HG03342 (cell line): ENCODE results near the gene VPS37C.
"Not testable (repeated sequence)": the region's sequence is repeated elsewhere in the genome, so short reads cannot be mapped to it uniquely, and the experiment has no call there.

ENCODE experiments used
- ATAC-seq: cut with Tn5 transposase; IDR thresholded peaks from one replicate; pipeline ENCODE4 v1.9.1; 2021; ENCODE audit warnings: mild to moderate bottlenecking, moderate library complexity; ENCODE audit not compliant: unreplicated experiment

VPS37C gene

DNA sequence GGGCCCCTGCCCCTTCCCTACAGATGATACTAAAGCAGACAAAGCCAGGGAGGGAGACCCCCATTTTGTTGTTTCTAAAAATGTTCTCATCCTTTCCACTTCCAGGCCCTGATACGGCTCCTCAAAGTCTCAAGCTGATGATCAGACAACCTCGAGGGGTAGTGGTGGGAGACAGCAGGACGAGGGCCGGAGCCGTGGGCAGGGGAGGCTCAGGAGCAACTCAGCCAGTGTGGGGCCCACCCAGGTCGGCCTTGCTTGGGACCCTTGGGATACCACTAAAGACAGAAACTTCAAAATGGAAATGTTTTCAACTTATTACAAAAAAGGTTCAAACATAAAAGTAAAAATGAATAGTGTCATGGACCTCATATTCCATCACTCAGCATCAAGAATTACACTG is 15.2 kb upstream of the VPS37C start:
- no peak for ATAC-seq

DNA sequence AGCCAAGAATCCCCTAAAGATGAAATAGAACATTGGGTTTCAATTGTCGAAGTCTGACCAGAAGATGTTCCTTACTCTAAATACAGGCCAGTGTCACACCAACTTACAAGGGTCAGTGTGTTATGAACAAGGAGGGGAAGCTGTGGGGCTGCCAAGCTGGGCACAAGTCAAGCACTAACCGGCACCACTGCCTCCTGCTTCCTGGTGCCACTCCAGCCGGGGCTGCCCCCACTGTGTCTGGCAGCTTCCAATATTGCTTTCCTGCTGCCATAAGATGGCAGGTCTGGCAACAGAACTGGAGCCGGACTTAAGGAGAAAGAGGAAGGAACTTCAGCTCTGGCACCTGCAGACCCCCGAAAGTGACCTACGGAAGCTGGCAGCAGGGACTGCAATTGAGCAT is 13.7 kb upstream of the VPS37C start:
- no peak for ATAC-seq

DNA sequence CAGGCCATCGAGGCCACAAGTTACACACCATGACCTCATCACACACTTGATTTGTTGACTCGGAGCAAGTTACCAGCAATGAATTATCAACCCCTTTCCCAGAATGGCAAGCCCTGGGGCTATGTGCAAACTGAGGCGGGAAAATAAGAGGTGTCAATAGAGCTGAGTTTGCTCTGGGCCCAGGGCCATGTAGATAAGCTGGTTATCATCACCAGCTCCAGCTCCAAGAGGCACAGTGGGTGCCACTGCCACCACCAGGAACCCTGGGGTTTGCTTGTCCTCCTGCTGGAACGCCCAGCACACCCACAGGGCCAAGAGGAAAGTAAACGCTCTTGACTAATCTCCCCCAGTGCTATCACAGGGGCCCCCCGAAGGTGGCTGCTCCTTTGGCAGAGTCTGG is 13.0 kb upstream of the VPS37C start:
- ATAC-seq, result no peak

DNA sequence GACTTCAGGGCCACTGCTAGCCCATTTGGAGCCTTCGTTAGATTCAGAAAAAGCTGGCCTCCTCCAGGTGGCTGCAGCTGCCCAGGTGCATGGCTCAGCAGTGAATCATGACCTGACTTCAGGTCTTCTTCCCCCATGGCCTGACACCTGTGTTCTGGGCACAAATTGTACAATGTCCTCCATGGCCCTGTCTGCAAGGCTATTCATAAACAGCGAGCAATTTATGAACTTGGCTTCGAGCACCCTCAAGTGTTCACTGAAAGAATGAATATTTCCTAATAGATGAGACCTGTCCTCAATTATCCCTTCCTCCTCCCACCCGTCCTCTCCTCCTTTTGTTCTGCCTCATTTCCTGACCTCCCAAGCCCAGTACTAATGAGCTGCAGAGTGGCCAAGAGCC is 12.2 kb upstream of the VPS37C start:
- ATAC-seq, result no peak

DNA sequence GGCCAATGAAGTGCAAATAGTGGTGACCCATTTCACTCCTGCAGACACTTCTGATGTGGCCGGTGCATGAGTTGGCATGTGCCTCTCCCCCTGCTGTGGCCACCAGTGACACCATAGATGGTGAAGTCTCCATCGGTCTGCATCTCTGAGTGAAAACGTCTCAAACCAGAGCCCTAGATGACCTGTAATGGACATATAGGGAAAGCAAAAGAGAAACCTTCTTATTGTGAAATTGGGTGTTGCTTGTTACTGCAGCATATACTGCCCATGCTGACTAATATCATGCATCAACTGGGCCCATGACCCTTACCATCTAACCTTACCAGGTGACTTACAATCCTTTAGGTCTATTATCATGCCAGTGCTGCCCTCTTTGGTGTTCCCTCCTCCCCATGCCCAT is 11.7 kb upstream of the VPS37C start:
- ATAC-seq, result no peak

DNA sequence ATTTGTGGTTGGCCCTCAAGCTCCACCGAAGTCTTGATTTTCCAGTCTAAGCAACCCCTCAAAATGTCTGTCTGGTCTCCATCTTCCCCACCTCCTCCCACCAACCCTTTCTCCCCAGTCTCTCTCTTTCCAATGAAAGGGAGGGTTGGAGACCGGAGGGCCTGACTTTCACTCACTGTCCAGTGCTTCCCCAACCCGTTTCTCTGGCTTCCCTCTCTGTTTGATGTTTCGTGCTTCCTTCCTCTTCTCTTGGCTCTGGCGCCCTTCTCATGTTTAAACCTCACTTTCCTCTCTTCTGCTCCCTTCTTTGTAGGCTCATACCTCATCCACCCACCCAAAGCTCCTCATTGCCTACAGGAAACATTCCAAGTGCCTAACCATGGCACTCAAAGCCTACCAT is 11.1 kb upstream of the VPS37C start:
- ATAC-seq, result no peak

DNA sequence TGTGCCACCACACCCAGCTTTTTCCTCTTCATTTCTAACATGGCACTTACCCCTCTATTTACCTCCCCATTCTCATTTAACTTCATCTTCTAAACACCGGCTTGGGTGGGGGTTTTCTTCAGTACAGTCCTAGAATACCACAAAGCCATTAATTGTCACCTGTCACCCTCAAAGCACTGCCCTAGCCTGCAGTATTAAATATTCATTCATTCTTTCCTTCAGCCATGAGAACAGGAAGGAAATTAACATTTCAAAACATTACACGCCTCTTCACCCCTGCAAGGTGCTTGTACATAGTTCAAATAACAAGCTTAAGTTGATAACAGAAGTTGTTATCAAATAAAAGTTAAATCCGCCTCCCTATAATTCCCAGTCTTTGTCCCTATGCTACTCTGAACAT is 10.7 kb upstream of the VPS37C start:
- no peak for ATAC-seq

DNA sequence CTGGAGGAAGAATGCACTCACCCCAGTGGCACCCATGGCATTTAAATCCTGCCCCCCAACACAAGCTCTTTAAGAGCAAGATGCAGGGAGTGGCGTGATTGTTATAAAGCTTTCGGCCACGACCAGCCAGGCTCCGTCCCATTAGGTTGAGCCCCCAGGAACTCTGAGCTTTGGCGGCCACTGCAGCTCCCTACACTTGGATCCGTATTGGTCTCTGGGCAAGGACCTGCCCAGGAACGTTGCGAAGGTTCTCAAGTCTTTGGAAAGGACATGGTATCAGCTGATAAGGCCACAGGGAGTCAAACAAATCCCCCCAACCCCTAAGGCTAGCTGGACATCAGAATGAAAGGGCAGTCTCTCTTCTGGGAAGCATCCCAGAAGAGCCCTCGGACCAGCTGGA is 9.3 kb upstream of the VPS37C start:
- ATAC-seq, result no peak

DNA sequence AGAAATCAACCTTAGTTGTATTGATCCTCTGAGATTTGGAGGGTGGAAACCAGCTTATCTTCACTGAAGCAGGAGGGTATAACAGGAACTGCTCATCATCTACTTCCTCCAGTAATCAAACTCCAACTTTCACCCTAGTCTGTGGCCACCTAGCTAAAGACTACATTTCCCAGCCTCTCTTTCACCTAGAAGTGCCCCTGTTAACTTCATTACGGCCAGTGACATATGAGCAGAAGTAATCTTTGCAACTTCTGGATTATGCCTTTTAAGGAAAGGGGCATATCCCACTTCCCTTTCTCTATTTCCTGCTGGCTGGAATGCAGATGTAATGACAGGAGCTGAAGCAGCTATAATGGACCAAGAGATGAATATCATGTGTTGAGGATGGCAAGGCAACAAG is 7.6 kb upstream of the VPS37C start:
- ATAC-seq, result no peak

DNA sequence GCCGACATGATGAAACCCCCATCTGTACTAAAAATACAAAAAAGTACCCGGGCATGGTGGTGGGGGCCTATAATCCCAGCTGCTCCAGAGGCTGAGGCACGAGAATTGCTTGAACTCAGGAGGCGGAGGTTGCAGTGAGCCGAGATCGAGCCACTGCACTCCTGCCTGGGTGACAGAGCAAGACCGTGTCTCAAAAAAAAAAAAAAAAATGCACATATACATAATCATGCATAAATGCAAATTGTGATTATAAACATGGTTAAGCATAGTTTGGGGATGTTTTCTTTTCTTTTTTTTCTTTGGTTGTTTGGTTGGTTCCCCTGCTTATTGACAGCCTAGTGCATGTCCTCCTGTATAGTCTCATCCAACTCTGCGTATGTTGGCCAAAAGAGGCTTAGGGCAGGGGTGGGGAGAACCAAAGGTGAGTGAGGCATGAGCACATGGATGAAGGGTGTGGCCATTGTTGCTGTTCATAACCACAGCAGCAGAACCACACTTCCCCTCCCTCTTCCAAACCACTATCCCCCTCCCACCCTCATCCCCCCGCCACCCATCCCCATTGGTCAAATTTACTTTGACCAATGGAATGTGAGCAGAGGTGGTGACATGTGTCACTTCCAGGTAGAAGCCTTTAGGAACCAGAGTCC is 6.9 kb upstream of the VPS37C start:
- no peak for ATAC-seq

DNA sequence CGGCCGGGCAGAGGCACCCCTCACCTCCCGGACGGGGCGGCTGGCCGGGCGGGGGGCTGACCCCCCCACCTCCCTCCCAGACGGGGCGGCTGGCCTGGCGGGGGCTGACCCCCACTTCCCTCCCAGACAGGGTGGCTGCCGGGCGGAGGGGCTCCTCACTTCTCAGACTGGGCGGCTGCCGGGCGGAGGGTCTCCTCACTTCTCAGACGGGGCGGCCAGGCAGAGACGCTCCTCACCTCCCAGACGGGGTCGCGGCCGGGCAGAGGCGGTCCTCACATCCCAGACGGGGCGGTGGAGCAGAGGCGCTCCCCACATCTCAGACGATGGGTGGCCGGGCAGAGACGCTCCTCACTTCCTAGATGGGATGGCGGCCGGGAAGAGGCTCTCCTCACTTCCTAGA is 5.1 kb upstream of the VPS37C start:
- not testable (repeated sequence) for ATAC-seq

DNA sequence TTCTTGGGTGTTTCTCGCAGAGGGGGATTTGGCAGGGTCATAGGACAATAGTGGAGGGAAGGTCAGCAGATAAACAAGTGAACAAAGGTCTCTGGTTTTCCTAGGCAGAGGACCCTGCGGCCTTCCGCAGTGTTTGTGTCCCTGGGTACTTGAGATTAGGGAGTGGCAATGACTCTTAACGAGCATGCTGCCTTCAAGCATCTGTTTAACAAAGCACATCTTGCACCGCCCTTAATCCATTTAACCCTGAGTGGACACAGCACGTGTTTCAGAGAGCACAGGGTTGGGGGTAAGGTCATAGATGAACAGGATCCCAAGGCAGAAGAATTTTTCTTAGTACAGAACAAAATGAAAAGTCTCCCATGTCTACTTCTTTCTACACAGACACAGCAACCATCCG is 4.6 kb upstream of the VPS37C start:
- not testable (repeated sequence) for ATAC-seq

DNA sequence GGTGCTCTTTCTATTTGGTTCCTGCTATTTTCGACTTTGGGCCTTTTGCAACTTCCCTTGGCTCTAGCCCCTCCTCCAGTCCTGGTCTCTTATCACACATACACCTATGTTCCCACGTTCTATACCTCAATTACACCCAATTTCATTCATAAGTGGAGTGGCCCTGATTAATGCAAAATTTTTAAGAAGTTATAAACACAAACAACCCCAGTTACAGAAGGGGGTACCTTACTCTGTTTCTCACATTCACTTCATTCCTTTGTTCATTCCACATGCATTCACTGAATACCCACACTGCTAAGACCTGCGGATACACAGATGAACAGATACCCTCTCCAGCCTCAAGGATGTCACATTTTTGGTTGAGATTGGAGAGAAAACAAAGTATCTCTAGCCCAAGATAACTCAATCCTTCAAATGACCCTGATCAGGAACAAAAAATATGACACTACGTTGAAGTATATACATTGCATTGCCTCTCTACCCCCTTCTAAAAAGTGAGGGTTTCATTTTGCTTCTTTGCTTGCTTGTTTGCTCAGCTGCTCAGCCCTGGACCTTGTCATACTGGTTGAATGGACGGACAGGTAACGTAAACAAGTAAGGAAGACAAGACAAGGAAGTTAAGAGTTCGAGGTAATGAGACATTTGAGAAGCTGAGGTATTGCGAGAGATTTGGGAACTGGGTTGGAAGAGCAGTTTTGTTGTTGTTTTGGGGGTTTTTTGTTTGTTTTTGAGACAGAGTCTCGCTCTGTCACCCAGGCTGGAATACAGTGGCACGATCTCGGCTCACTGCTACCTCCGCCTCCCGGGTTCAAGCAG is 3.6 kb upstream of the VPS37C start:
- no peak for ATAC-seq

DNA sequence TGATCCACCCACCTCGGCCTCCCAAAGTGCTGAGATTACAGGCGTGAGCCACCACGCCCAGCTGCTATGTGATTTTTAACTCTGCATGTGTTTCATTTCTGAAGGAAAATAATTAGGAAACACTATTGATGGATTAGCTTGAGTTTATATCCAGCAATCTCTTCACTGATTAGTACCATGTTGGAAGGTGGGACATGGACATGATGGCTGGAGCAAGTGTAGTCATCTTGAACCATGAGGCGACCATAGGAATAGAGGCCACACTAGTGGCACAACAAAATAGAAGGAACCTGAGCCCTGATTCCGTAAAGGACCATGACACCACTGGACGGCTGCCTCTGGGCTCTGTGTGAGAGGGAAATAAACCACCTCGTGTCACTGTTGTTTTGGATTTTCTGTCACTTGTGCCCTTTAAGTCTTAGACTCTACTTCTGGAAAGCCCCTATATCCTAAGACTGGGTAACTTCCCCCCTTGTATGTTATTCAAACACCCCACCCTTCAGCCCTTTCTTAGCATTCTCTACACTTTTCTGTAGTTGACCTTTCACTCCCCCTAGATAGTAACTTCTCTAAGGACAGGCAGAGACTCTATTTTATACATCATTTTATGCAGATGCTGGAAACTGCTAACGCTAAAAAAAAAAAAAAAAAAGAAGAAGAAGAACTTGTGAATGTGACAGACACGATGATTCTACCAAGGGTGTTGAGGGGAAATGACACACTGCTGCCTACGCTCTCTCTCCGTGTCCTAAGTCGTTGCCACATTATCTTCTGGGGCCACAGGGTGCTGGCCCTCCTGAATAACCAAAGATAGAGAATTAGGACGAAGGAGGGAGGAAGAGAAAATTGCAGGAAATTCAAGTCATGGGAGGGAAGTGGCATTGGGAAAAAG is 2.7 kb upstream of the VPS37C start:
- no peak for ATAC-seq

DNA sequence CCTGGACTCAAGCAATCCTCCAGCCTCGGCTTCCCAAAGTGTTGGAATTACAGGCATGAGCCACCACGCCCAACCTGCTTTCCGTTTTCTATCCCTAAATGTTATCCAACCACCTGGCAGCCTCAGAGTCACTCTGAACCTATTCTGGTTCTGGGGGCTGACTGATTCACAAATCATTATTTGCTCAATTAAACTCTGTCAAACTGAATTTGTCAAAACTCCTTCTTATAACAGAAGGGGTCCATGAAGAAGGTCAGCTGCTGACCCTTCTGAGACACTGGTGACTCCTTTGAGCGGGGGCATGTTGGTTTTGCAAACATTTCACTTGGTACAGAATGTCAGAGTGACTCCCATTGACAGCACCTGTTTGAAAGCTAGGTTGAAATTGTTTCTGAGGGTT is 1.8 kb upstream of the VPS37C start:
- no peak for ATAC-seq

DNA sequence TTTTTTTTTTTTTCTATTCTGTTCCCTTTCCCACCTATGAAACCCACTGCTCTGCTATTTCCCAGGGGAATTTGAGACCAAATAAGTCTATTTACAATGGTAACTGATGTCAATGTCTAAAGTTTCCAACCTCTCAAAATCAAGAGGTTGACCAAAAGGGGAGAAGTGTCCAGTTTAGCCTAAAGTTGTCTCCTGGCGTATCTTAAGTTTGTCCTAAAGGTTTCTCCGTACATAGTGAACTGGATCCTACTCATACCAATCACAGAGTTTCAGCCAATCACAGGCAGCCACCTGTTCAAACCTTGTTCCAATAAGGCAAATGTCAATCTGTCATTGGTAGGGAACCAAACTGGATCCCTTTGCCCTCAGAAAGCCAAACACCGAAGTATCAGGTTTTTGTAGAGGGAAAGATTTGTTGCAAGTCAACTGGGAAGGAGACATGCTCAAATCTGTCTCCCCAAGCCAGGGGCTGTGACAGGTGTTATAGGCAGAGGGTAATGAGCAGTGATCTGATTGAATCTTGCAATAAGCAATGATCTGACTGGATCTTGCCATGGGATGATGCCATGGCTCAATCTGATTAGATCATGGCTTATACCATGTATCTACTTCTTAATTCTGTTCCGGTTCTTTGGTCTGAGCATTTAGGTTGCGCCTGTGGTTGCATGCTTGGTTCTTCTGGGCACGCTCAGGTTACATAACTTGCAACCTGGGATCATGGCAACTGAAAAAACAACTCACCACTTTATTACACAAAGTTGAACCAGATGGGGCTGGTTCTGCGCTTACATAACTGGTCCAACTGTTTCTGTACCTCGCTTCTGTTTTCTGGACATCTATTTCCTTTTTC is 1.1 kb upstream of the VPS37C start:
- no peak for ATAC-seq

DNA sequence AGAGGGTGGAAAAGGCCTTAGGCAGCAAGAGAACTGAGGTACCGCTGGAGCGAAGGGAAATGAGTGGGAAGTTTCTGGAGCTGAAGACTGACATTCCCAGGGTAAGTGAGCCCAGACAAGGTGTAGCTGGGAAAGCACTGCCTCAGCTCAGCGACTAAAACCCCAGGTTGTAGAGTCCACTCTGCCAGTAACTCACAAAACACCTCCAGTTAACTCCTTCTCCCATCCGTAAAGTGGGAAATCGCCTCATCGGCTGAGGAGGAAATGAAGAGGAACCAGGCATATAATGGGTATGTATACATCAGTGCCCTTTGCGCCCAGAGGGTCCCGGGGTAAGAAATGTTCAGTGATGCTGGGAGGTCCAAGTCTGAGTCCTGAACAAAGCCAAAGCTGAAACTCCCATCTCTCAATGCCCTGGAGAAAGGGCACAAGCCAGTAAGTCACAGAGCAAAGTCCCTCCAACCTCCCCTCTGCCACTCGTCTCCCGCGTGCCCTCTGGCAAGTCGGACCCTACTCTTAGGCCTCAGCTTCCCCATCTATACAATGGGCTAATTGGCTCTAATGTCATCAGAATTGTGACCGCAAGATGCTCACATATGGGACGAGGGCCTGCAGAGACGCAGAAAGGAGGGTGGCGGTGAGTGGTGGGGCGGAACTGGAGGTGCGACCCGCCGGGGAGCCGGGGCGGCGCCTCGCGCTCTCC is 588 bp downstream of the VPS37C start:
- peak; percentile 0 for ATAC-seq

DNA sequence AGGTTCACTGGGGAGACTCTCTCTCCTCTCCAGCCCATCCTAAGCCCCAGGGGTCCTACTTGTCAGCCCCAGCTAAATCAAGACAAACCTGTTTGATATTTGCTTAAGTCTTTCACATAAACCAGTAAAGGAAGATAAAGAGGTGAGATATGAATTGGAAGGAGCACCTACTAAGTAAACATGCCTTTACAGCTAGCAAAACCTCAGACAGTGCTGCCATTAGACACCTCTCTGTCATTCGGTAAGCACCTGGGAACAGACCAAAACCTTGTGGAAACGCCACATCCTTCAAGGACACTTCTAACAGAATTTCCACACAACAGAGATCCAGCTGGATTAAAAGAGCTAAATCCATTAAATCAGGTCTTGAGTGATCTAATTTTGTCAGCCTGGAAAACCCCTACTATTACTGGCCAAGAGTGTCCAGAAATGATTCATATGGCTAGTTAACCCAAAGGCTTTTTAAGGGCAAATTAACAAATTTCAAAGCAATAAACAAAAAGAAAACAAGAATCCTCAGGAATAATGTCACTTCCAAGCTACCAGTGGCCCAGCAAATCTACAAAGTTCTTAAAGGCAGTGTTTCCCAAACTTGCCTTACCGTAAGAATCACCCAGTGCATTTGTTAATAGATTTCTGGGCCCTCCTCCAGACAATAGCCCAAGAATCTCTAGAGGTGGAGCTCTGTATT is 2.4 kb downstream of the VPS37C start:
- ATAC-seq, result no peak

DNA sequence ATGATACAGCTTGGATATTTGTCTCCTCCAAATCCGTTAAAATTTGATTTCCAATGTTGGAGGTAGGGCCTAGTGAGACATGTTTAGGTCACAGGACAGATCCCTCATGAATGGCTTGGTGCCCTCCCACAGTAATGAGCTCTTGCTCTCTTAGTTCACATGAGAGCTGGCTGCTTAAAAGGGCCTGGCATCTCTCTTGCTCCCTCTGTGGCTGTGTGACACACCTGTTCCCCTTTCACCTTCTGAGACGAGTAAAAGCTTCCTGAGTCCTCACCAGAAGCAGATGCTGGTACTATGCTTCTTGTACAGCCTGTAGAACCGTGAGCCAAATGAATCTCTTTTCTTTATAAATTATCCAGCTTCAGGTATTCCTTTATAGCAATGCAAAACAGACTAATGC is 3.5 kb downstream of the VPS37C start:
- no peak for ATAC-seq

DNA sequence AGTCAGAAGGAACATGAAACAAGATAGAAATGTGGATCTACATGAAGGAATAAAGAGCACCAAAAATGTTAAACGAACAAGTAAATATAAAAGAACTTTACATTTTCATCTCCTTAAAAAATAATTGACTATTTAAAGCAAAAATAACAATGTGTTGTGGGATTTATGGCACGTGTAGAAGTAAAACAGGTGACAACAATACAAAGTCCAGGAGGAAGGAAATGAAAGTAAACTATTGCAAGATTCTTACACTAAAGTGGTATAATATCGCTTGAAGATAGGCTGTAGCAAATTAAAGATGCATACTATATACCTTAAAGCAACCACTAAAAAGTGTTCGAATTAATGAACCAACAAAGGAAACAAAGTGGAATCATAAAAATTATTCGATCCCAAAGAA is 5.5 kb downstream of the VPS37C start:
- no peak for ATAC-seq
